GM23338 (cell line): ENCODE results near the gene FBLN2. TPM values are rescaled to one million over a fixed set of nuclear protein-coding genes. Genes with fewer than 3 reads are reported as not detected.

Experiments
- ATAC-seq: fragments of 200-7000 bp; cut with Tn5 transposase; 3 replicates; pipeline ENCODE4 v1.9.1; 2020
- DNase-seq: peaks from one replicate; pipeline ENCODE4 v3.0.0-alpha.2; 2015; ENCODE audit warnings: low spot score
- H2AFZ ChIP-seq: fragments of 200-600 bp; sonication (generic); 2 replicates; pipeline ENCODE4 v1.8.0; 2016; ENCODE audit warnings: antibody characterized with exemption, mild to moderate bottlenecking, moderate library complexity
- H3F3A ChIP-seq: fragments of 200-600 bp; sonication (generic); replicated peaks from 2 replicates; pipeline ENCODE4 v1.8.0; 2017; ENCODE audit warnings: antibody characterized with exemption, mixed run types, low read depth
- H3K27ac ChIP-seq: fragments of 200-600 bp; sonication (generic); 2 replicates; pipeline ENCODE4 v1.6.1; 2016; ENCODE audit warnings: low read depth
- H3K27me3 ChIP-seq: fragments of 200-600 bp; sonication (generic); 2 replicates; pipeline ENCODE4 v1.8.0; 2016; ENCODE audit warnings: mild to moderate bottlenecking, mixed run types, moderate library complexity; ENCODE audit not compliant: insufficient read depth
- H3K36me3 ChIP-seq: fragments of 200-600 bp; sonication (generic); 2 replicates; pipeline ENCODE4 v1.8.0; 2016; ENCODE audit warnings: mild to moderate bottlenecking; ENCODE audit not compliant: insufficient read depth
- H3K4me1 ChIP-seq: fragments of 200-600 bp; sonication (generic); 2 replicates; pipeline ENCODE4 v1.8.0; 2016; ENCODE audit warnings: mild to moderate bottlenecking, moderate library complexity; ENCODE audit not compliant: insufficient read depth
- H3K4me2 ChIP-seq: fragments of 200-600 bp; sonication (generic); 2 replicates; pipeline ENCODE4 v1.7.1; 2017; ENCODE audit warnings: mixed run types
- H3K4me3 ChIP-seq: fragments of 200-600 bp; sonication (generic); 2 replicates; pipeline ENCODE4 v1.6.1; 2016; ENCODE audit warnings: mixed run types
- H3K79me2 ChIP-seq: fragments of 200-600 bp; sonication (generic); replicated peaks from 2 replicates; pipeline ENCODE4 v1.8.0; 2017; ENCODE audit warnings: mild to moderate bottlenecking; ENCODE audit not compliant: insufficient read depth
- H3K9me2 ChIP-seq: fragments of 200-600 bp; sonication (generic); 2 replicates; pipeline ENCODE4 v1.8.0; 2017; ENCODE audit not compliant: insufficient read depth
- H4K20me1 ChIP-seq: fragments of 200-600 bp; sonication (generic); replicated peaks from 2 replicates; pipeline ENCODE4 v1.8.0; 2017; ENCODE audit warnings: mild to moderate bottlenecking; ENCODE audit not compliant: insufficient read depth
- H3K27ac Mint-ChIP-seq: 2 replicates; pipeline ENCODE4 v1.8.0; 2020; ENCODE audit warnings: inconsistent platforms, mild to moderate bottlenecking, moderate library complexity, mixed read lengths
- H3K27me3 Mint-ChIP-seq: 3 replicates; pipeline ENCODE4 v1.8.0; 2022; ENCODE audit warnings: low read depth, mild to moderate bottlenecking, moderate library complexity, mixed read lengths, inconsistent platforms; ENCODE audit not compliant: insufficient read depth, poor library complexity
- H3K36me3 Mint-ChIP-seq: 3 replicates; pipeline ENCODE4 v1.8.0; 2021; ENCODE audit warnings: low read depth, mild to moderate bottlenecking, inconsistent platforms, moderate library complexity, mixed read lengths
- H3K4me1 Mint-ChIP-seq: 3 replicates; pipeline ENCODE4 v1.8.0; 2020; ENCODE audit warnings: mild to moderate bottlenecking, inconsistent platforms, mixed read lengths
- H3K4me3 Mint-ChIP-seq: 3 replicates; pipeline ENCODE4 v1.8.0; 2021; ENCODE audit warnings: moderate library complexity, mild to moderate bottlenecking, inconsistent platforms, mixed read lengths
- H3K9me3 Mint-ChIP-seq: 3 replicates; pipeline ENCODE4 v1.8.0; 2020; ENCODE audit warnings: moderate library complexity, mild to moderate bottlenecking, inconsistent platforms, mixed read lengths
- CREB1 ChIP-seq: fragments of 250-450 bp; sonication (Bioruptor Pico); IDR thresholded peaks from 2 replicates; pipeline ENCODE4 v1.5.0; 2020; ENCODE audit warnings: low read depth, mild to moderate bottlenecking, moderate library complexity
- CTCF ChIP-seq, 2 experiments: fragments of 200-600 bp in 1 of 2; sonication (generic) in 1 of 2; conservative IDR thresholded peaks; 2 replicates each; pipeline versions ENCODE4 v1.5.1 to v1.6.1; 2016 to 2017; ENCODE audit warnings: antibody characterized with exemption in 2 of 2, low read depth in 2 of 2, mild to moderate bottlenecking in 2 of 2, moderate library complexity in 1 of 2
- EZH2 ChIP-seq: fragments of 200-600 bp; sonication (generic); IDR thresholded peaks from one replicate; pipeline ENCODE4 v1.8.0; 2017; ENCODE audit warnings: antibody characterized with exemption, mild to moderate bottlenecking, low read depth; ENCODE audit not compliant: unreplicated experiment
- JUNB ChIP-seq: IDR thresholded peaks from one replicate; pipeline ENCODE4 v1.6.1; 2016; ENCODE audit warnings: antibody characterized with exemption; ENCODE audit not compliant: unreplicated experiment
- REST ChIP-seq: IDR thresholded peaks from one replicate; pipeline ENCODE4 v1.6.1; 2018; ENCODE audit warnings: antibody characterized with exemption; ENCODE audit not compliant: unreplicated experiment
- ZNF331 ChIP-seq: fragments of 250-450 bp; sonication (Bioruptor Pico); IDR thresholded peaks from 2 replicates; pipeline ENCODE4 v1.5.0; 2020; ENCODE audit warnings: low read depth, mild to moderate bottlenecking, moderate library complexity
- ZNF462 ChIP-seq: fragments of 250-450 bp; sonication (Bioruptor Pico); IDR thresholded peaks from 2 replicates; pipeline ENCODE4 v1.5.0; 2020; ENCODE audit warnings: mild to moderate bottlenecking, moderate library complexity
- polyA plus RNA-seq: library from polyadenylated mRNA; unstranded; fragments of >200 nt; fragmentation: Nextera tagmentation; extraction: Ambion mirVana; gene quantifications from 2 replicates; pipeline ENCODE4 v1.2.1, GENCODE V29; 2016
- total RNA-seq: library from RNA; depleted of rRNA; stranded (reverse); fragments of >200 nt; shearing (Covaris generic); gene quantifications from 2 replicates; pipeline ENCODE4 v1.2.3, GENCODE V29; 2014

The FBLN2 gene
- total and polyA plus RNA-seq, 2 experiments from 2014 or later: 18.8 to 26.8 TPM

GRCh38 chr3:13556207-13556606, 7.3 kb downstream of the FBLN2 start (continued):
- TF ChIP-seq REST (no peak), CREB1 (CRISPR knock-in tag) (no peak), ZNF462 (CRISPR knock-in tag) (no peak)

GRCh38 chr3:13556917-13557316, 8.0 kb downstream of the FBLN2 start:
- Mint-ChIP-seq H3K4me1 (peaks cover 16% of the 10 kb centered on the region), H3K4me3 (no peak overlapping the region), H3K27ac (no peak overlapping the region), H3K27me3 (peaks cover 15% of the 10 kb centered on the region), H3K36me3 (no peaks in the 10 kb centered on the region), H3K9me3 (no peaks in the 10 kb centered on the region)
- H3K9me2 ChIP-seq: no peaks in the 10 kb centered on the region
- DNase-seq (no peak), ATAC-seq (peak; percentile 17; the same call in 1 of the 3 replicates)
- H3K4me2 ChIP-seq: no peak overlapping the region
- no peaks in the 10 kb centered on the region for H3K4me1 ChIP-seq
- no peaks in the 10 kb centered on the region for H4K20me1 ChIP-seq
- H3K36me3 ChIP-seq: no peaks in the 10 kb centered on the region
- H3K27ac ChIP-seq: no peak overlapping the region
- no peaks in the 10 kb centered on the region for H3K27me3 ChIP-seq
- no peaks in the 10 kb centered on the region for H3F3A ChIP-seq
- H3K4me3 ChIP-seq: no peak overlapping the region
- H2AFZ ChIP-seq: no peak overlapping the region
- no peaks in the 10 kb centered on the region for H3K79me2 ChIP-seq
- TF ChIP-seq JUNB: no peak
- no peak for TF ChIP-seq CTCF (conservative IDR thresholded peaks at IDR 0.05; ENCODE audit: low read depth in 2 of 2)
- no peak for TF ChIP-seq ZNF331 (CRISPR knock-in tag)
- TF ChIP-seq EZH2: no peak
